GM12892 (cell line): ENCODE data around the gene MAP2K6.

Experiments
- POLR2A ChIP-seq: IDR thresholded peaks from 2 replicates; pipeline ENCODE4 v1.6.1; 2011; ENCODE audit warnings: low read depth, low read length, control low read depth
- POLR2AphosphoS5 ChIP-seq: IDR thresholded peaks from 2 replicates; pipeline ENCODE4 v1.6.1; 2011; ENCODE audit warnings: low read depth, low read length, control low read depth
- TAF1 ChIP-seq: IDR thresholded peaks from 2 replicates; pipeline ENCODE4 v1.6.1; 2011; ENCODE audit warnings: low read depth, mild to moderate bottlenecking, control low read depth, low read length, borderline replicate concordance

DNA sequence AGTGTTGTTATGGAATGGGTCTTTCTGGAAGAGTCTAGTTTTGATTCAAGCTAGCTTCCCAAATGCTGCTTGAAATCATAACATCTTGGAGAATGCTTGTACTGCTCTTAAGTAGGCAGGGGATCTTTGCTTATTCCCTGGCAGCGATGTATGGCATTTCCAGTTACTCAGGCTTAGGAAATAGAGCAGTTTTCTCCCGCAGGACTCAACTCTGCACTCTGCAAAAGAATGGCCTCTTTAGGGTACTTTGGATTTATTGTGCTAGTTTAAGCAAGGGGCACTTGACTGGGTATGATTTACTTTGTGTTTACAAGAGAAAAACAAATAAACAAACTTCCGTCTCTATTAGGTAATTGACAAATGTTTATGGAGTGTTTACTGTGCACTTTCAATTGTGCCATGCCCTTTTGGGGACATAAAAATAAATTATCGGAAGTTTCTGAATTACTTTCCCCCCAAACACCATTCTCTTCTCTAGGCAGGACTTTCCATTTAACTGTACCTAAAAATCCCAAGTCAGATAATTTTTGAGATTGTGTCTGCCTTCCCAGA is 164.0 kb downstream of the MAP2K6 start:
- no peak for TF ChIP-seq POLR2A
- no peak for TF ChIP-seq POLR2AphosphoS5
- no peak for TF ChIP-seq TAF1
